LHCN-M2 (cell line): ENCODE results near the gene TGFBI. TPM values are rescaled to one million over a fixed set of nuclear protein-coding genes. Genes with fewer than 3 reads are reported as not detected.

Source experiments
- DNase-seq: peaks from one replicate; pipeline ENCODE4 v3.0.0-alpha.2; 2012; ENCODE audit warnings: low read depth
- polyA plus RNA-seq: library from polyadenylated mRNA; unstranded; fragments of >200 nt; gene quantifications from one replicate; pipeline ENCODE4 v1.2.1, GENCODE V29; 2012; ENCODE audit warnings: missing spikeins
- total RNA-seq: library from RNA; depleted of rRNA; stranded (reverse); fragments of >200 nt; gene quantifications from 2 replicates; pipeline ENCODE4 v1.2.3, GENCODE V29; 2014; rRNA removed

TGFBI gene
- 2,144 and 3,512 TPM in 2 replicates for total RNA-seq
- polyA plus RNA-seq: 1,513 TPM

DNA sequence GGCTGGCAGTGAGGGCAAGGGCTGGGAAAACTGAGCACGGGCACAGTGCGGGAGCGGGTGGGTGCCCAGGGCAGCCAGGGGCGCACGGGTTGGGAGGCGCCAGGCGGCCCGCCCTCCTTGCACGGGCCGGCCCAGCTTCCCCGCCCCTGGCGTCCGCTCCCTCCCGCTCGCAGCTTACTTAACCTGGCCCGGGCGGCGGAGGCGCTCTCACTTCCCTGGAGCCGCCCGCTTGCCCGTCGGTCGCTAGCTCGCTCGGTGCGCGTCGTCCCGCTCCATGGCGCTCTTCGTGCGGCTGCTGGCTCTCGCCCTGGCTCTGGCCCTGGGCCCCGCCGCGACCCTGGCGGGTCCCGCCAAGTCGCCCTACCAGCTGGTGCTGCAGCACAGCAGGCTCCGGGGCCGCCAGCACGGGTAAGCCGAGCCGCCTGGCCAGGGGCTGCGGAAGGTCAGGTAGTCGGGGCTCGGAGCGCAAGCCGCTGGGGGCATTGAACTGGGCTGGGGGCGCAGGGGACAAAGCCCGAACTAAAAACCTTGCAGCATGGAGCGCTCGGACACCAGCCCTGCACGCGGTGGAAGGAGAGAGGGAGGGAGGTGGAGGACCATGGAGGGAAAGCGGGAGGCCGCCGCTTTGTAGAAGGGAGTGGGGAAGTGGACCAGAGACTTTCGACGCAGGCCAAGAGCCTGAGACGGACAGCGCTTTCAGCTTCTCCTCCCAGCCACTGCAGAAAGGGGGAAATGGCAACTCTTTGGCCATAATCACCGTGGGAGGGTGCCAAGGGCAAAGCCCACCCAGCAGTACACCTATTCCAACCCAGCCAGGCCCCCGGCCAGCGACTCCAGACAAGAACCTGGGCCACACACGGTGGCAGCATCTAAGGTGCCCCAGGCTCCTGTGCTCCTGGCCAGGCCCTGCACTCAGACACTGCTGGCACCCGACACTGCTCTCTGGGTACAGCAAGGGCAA, at the start of gene TGFBI:
TGFBI (plus strand) TSS at position 207 of the 961 bp plus-strand sequence; CDS start at position 275, 68 bp downstream.
- peak; percentile 72 for DNase-seq

DNA sequence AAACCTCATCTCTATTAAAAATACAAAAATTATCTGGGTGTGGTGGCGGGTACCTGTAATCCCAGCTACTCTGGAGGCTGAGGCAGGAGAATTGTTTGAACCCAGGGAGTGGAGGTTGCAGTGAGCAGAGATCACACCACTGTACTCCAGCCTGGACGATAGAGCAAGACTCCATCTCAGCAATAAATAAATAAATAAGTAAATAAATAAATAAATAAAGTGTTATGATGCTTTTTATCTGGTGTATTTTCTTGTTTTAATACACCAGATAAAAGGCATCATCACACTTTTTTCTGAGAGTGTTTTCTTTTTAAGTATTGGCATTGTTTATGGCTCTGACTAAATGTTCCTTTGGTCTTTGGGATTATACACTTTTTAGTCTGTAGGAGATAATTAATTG, 49.8 kb upstream of the TGFBI start:
- DNase-seq: no peak

DNA sequence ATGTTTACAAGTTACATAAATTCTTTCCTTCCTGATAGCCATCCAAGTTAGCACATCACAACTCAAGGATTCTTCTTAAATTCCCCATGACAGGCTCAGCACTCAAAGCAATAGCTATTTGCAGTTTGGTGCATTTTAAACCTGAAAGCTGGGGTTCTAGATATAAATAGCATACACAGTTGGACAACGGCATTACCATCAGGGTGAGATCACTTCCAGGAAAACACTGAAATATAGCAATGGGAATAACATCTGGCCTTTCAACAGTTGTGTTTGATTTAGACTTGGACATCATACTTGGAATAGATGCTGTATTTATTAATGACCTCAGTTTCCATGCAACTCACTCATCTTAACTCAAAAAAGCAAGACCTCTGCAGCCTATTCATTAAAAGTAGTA, 49.3 kb upstream of the TGFBI start:
- peak; percentile 86 for DNase-seq

DNA sequence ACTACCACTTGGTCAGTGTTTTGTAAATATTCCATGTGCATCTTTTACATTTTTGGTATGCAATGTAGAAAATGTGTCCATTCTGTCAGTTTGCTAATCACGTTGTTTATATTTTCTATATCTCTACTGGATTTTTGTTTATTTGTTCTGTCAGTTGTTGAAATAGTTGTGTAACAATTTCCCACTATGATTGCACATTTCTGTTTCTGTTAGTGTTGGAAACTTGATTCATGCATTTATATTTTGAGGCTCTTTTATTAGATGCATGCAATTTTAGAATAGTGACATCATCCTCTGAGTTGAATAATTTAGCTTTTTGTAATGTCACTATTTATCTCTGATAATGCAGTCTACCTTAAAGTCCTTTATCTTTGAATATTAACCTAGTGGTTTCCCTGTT, 48.2 kb upstream of the TGFBI start:
- peak; percentile 25 for DNase-seq

DNA sequence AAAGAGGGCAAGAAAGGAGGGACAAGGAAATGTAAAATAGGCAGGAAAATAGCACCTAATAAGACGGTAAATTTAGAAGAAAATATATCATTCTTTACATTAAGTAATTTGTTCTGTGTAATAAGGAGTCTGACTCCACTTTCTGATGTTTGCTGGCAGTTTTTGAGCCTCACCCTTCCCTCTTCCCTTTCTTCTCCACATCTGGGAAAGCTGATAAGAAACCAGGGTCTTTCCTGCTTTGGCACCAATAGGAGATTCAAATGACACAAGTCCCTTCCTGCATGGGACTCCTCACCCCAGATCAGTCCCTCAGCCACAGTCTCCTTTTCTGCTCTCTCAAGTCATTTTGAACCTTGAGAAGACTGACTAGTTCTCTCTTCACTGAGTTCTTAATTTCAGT, 42.8 kb upstream of the TGFBI start:
- DNase-seq: no peak

DNA sequence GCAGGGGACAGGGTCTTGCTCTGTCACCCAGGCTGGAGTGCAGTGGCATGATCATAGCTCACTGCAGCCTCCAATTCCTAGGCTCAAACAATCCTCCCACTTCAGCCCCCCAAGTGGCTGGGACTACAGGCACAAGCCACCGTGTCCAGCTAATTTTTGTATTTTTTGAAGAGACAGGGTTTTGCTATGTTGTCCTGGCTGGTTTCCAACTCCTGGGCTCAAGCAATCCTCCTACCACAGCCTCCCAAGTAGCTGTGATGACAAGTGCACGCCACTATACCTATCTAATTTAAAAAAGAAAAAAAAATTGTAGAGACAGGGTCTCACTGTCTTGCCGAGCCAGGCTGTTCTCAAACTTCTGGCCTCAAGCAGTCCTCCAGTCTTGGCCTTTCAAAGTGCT, 42.4 kb upstream of the TGFBI start:
- DNase-seq: no peak

DNA sequence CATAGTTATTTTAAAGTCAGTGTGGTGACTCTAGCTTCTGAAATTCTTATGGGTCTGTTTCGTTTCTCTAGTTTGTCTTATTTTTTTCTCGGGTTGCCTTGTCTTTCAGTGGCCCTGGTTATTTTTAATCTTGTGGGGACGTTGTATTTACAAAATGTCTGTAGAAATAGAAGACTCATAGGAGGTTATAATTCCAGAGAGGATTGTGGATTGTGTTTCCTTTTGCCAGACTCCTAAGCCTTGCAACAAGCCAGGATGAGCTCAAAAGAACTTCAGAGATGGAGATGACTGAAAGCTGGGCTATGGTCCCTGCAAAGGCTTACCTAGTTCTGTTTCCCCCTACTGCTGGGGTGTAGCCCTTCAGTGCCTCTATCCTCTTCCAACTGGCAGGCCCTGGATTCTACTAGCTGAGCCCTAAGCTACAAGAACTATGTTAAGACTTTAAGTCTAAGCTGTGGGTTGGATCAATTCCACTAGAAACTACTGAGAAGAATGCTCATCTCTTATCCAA, 41.8 kb upstream of the TGFBI start:
- DNase-seq: no peak

DNA sequence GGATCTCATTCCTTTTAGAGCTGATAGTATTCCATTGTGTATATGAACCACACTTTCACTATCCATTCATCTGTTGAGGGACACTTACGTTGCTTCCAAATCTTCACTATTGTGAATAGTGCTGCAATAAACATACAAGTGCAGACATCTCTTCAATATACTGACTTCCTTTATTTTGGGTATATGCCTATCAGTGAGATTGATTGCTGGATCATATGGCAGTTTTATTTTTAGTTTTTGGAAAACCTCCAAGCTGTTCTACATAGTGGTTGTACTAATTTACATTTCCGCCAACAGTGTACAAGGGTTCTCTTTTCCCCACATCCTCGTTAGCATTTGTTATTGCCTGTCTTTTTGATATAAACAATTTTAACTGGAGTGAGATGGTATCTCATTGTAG, 40.2 kb upstream of the TGFBI start:
- no peak for DNase-seq

DNA sequence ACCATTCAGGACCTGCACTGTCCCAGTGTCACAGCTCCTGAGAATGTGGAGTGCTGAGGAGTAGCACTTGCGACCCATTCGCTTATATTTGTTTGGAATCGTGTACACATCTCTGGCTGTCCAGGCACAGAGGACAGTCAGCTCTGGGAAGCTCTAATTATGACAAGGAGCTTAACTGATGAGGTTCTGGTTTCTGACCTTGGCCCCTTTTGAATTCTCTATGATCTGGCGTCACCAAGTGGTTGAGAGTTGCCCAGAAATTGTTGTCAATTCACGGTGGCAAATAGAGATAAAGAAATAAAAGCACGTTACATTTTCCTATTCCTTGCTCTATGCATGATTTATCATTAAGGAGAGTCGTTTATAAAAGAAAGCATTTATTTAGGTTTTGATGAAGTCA, 39.1 kb upstream of the TGFBI start:
- DNase-seq: no peak

DNA sequence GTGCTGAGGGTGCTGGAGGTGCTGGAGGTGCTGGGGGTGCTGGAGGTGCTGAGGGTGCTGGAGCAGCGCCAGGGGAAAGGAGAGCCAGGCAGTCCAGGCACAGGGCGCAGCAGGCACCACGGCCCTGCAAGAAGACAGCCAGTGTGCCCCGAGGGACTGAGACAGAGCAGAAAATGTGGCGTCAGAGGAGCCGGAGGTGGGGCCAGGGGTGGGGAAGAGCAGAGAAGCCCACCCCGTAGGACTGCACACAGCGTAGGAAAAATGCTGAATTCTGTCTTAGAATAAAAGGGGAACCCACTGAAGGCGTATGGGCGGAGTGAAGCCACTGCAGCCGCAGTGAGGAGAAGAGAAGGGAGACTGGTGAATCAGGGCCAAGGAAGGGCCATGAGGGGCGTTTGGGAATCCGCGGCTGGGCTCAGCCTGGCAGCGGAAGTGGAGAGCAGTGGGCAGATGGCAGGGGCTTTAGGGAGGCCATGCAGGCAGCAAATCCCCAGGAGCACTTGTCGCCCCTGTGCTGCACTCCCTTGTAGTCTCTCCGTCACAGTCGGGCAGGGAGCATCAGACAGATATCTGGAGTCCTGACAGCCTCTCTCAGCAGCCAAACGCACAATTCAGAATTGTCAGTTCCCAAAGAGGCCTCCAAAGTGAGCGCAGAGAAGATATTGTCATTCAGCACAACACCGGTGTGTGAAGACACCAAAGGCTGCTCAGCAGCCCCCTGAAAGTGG, 38.1 kb upstream of the TGFBI start:
- no peak for DNase-seq

DNA sequence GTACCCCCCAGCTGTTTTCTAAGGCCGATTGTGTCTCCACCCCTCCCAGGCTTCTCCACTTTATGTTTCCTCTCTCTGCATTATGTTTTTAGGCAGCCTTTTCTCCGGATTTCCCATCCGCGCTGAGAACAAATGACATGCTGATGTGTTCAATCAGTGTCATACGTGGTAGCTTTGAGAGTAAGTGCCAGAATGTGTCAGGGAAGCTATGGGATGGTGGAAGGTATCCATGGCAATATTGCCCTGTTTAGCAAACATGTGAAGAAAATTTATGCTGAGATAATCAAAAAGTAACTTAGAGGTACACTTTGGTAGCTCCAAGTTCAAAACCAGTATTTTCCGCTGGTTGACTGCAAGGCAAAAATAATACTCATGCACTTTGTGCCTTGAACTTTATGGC, 37.4 kb upstream of the TGFBI start:
- no peak for DNase-seq

DNA sequence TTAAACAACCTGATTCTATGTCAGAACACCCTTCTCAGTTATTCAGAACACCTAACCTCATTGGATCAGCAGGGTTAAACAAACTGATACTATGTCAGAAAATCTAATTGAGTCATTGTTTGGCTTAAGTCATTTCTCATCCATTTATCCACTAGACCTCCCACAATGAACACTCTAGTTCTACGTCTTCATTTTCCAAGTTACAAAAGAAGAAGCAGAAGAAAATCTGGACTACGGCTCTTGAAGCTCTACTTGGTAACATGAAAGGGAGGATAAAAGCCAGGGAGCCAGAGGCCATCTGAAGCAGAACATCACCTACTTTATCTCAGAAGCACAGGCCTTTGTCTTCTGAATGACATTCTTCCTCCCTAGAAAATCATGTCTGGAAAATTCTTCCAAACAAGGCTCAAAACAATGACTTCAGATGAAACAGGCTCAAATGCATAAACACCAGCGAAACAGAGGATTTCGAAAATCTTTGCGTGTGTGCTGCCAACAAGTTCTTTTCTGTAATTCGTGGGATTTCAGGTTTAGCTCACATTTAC, 35.4 kb upstream of the TGFBI start:
- DNase-seq: no peak

DNA sequence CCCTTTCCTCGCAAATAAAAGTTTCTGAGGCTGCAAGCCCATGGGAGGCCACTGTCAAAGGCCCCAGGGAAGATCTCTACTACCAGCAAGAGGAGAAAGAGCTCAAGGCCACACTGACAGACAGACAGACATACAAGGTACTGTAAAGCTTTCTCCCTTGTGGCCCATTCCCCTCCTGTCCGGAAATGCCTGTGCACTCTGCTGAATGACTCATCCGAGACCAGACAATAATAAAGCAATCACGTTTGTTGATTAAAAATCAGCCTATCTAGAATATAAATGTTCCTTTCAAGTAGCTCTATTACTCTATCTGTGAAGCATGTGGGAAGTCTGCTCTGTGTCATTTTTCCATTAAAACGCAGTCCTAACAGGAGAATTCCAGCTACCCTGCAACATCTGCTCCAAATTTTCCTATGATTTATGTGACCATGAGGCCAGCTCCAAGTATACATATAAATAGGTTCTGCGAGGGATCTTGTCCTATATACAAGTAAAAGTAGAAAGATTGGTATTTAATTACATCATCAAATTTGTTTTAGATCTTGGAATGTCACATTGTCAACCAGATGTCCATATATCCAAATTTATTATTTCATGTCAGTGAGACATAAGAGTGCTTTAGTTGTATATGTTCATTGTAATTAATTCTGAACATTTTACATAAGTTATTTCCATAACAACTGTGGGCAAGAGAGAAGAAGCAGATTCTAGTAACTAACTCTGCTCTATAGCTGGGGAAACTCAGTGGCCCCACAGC, 34.7 kb upstream of the TGFBI start:
- DNase-seq: peak; percentile 62

DNA sequence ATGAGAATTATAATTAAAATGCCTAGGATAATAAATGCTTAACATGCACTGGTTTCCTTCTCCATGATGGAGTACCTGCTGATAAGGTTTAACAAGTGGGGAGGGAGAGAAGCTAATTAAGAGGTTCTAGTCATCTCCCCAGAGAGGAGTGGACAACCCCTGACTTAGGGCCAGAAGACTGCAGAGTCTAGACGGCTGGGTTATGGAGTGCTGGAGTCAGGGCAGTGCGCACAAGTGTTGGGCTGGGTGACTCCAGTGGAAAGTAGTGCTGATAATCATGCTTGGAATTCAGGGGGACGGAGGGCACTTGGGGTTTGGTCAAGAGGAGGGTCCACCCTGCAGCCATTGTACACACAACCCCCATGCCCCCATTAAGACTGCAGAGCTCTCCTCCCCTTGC, 32.8 kb upstream of the TGFBI start:
- no peak for DNase-seq

DNA sequence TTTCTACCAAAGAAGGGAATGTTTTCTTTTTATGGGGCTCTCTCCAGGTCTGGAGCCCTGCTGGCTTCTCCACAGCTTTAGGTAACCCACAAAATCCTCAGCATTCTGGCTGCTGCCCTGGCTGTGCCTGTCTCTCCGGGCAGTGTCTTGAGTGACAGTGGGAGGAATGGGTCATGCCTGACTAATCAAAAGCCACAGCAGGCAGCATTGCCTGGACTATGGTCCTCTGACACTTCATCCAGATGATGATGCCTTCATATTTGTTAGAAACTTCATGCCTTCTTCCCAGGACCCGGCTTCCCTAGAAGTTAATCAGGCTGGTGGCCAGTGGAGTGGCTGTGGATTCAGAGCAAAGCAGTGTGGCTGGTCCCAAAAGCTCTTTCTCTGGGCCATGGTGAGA, 32.2 kb upstream of the TGFBI start:
- DNase-seq: peak; percentile 75

DNA sequence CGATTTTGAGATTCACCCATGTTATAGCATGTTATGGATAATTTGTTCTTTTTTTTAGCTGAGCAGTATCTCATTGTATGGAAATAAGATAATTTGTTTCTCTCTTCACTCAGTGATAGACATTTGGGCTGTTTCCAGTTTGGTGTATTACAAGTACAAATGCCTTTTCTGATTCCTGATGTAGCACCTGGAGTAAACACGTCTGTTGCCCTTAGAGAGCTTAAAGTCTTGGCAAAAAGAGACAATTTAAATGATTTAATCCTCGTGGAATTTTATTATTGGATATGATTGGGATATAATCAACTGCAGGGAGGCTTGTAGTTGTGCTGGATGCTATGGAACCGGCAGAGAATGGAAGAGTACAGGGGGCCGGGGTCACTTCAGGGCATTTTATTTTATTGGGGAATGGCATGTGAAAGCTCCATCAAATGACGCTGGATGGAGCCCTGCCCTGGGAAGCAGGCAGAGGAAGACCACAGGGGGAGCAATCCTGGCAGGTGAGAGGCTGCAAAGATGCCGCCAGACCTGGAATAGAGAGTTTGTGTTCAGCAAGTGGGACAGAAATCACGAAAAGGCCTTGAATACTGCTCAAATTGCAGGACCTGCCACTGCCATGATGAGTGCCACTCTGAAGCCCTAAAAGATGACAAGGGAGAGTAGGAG, 31.0 kb upstream of the TGFBI start:
- no peak for DNase-seq

DNA sequence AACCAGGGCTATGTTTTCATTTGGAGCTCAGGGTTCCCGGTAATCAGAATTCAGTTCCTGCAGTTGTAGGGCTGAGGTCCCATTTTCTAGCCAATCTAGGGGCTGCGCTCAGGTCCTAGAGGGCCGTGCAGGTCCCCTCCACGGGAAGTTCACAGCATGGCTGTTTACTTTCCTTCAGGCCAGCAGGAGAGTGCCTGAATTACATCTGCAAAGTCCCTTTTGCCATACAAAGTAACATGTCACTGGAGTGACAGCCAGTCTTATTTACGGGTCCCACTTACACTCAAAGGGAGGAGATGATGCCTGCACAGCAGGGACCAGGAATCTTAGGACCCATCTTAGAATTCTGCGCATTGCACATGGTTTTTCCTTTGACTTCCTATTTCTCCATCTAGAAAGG, 29.9 kb upstream of the TGFBI start:
- DNase-seq: no peak

DNA sequence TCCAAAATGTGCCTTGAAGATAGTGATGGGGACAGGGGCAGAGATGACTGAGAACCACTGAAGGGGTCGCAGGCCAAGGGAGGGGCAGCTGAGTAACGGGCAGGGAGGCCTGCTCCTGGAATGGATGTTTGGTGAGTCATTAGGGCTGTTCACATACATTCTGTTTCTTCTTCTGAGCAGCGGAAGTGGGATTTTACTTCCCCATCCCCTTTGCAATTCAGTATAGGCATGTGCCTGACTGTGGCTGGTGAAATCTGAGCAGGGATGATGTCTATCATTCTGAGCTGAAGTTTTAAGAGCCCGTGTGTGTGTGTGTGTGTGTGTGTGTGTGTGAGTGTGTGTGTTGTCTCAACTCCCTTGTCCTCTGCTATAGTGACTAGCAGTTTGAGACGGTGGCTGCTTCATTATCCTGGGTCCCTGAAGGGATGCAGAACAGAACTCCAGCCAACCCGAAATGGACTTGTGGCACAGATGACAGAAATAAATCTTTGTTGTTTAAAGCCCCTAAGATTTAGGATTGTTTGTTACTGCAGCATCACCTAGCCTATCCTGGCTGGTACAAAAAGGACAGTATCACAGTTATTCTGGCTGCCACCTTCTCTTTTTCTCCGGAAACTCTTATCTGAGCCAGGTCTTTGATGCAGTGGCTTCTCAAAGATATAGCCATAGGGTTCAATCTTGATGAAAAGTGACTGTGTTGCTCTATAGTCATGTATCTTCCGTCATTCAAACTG, 29.2 kb upstream of the TGFBI start:
- peak; percentile 84 for DNase-seq

DNA sequence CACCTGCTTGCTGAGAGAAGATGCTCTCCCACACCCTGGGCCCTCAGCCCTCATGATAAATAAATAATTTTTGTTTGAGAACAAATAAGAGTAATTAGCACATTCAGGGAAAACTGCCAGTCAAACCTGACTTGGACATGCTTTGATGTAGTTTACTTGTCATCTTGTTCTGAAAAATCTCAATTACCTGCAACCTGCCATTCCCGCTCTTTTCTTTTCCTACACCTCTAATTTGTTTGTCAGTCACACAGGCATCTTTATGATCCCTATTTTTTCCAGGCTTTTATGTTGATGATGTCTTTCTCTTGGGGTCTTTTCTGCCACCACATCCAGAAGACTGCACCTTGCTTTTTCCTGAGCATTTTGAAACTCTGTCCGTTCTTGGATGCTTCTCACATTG, 28.6 kb upstream of the TGFBI start:
- no peak for DNase-seq

DNA sequence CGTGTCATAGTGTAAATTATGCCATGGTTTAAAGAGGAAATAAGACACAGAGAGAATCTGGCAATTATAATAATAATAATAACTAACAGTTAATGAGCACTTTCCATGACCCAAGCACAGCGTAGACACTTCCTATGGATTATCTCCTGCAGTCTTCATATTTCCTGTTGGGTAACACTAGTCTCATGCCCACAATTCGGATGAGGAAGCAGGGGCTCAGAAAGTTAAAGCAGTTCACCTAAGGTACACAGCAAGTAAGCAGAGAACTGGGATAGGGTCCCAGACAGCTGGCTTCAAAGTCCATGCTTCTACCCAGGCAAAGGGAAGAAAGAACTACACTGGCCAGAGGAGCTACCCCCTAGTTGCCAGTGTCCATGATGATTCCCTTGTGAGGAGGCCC, 27.9 kb upstream of the TGFBI start:
- no peak for DNase-seq
